ENCODE measurements around the gene DRAXIN. TPM values are rescaled to one million over a fixed set of nuclear protein-coding genes. Genes with fewer than 3 reads are reported as not detected.

DRAXIN gene
- total RNA-seq, 4 donors from 2014 or later: not detected

- TF ChIP-seq POLR2A (IDR thresholded peaks at IDR 0.05) (no peak), CTCF (IDR thresholded peaks at IDR 0.05 in 4 of 5, conservative IDR thresholded peaks at IDR 0.05 in 1 of 5) (no peak)
- no peak for DNase-seq
- H3K36me3 ChIP-seq: no peaks in the 10 kb centered on the region
- H3K27ac ChIP-seq: peak overlapping the region in 2 of 4 donors; percentile 3 to 62
- H3K9me3 ChIP-seq: no peaks in the 10 kb centered on the region
- no peak for ATAC-seq
- peaks cover 7 to 16% of the 10 kb centered on the region in 2 donors for H3K4me1 ChIP-seq
- H3K27me3 ChIP-seq: peaks cover 13 to 17% (median 16%) of the 10 kb centered on the region in 3 donors
- intact Hi-C loops (cut with DNase I; ENCODE audit: low total_unique reads): no loop called here
- in situ Hi-C loops (cut with MboI; ENCODE audit: low sequenced_read_pairs in 4 of 4): no loop called here
- H3K4me3 ChIP-seq: peak overlapping the region in 3 of 4 donors; percentile 65 to 83 (median 72)
Measured at GRCh38 chr1:11653861-11654136, 37.7 kb upstream of the DRAXIN start.

- Histone ChIP-seq H3K27ac (peak within 1 kb of the TSS; percentile 3 to 66 (median 46)), H3K4me1 (peaks cover 7 to 10% of the 10 kb centered on the region in 2 donors), H3K36me3 (no peaks in the 10 kb centered on the region), H3K4me3 (peak within 1 kb of the TSS; percentile 63 to 84 (median 68)), H3K27me3 (peaks cover 10 to 12% (median 11%) of the 10 kb centered on the region in 3 donors), H3K9me3 (no peaks in the 10 kb centered on the region)
- DNase-seq (peak; percentile 16 to 56), ATAC-seq (peak; percentile 73 to 84)
- in situ Hi-C loops (cut with MboI; ENCODE audit: low sequenced_read_pairs in 4 of 4) (no loop called here), intact Hi-C loops (cut with DNase I; ENCODE audit: low total_unique reads) (no loop called here)
- TF ChIP-seq CTCF (IDR thresholded peaks at IDR 0.05 in 4 of 5, conservative IDR thresholded peaks at IDR 0.05 in 1 of 5) (no peak), POLR2A (IDR thresholded peaks at IDR 0.05) (no peak)
Measured at GRCh38 chr1:11654137-11654938, 37.2 kb upstream of the DRAXIN start, which contains the start of the genes FBXO2 and FBXO44. FBXO2 (minus strand) TSS chr1:11654429; CDS start chr1:11654340, 89 bp downstream. FBXO44 (plus strand) TSS chr1:11654877; CDS start chr1:11655836, 959 bp downstream.

GRCh38 chr1:11654939-11655808, 36.3 kb upstream of the DRAXIN start:
- DNase-seq (no peak), ATAC-seq (peak; percentile 13 to 27)
- in situ Hi-C loops (cut with MboI; ENCODE audit: low sequenced_read_pairs in 4 of 4) (no loop called here), intact Hi-C loops (cut with DNase I; ENCODE audit: low total_unique reads) (no loop called here)
- peak overlapping the region; percentile 60 to 84 (median 68) for H3K4me3 ChIP-seq
- H3K27me3 ChIP-seq: peaks cover 2 to 4% (median 3%) of the 10 kb centered on the region in 3 donors
- no peak for TF ChIP-seq POLR2A (IDR thresholded peaks at IDR 0.05)
- no peaks in the 10 kb centered on the region for H3K36me3 ChIP-seq
- H3K4me1 ChIP-seq: peaks cover 7 to 10% of the 10 kb centered on the region in 2 donors
- H3K27ac ChIP-seq: peak overlapping the region in 3 of 4 donors; percentile 12 to 42 (median 29)
- H3K9me3 ChIP-seq: no peaks in the 10 kb centered on the region

GRCh38 chr1:11657654-11658053, 33.9 kb upstream of the DRAXIN start:
- no peak for TF ChIP-seq CTCF (IDR thresholded peaks at IDR 0.05 in 4 of 5, conservative IDR thresholded peaks at IDR 0.05 in 1 of 5)
- TF ChIP-seq POLR2A (IDR thresholded peaks at IDR 0.05): no peak
- intact Hi-C loops (cut with DNase I; ENCODE audit: low total_unique reads) (no loop called here), in situ Hi-C loops (cut with MboI; ENCODE audit: low sequenced_read_pairs in 4 of 4) (no loop called here)
- ATAC-seq: no peak
- Histone ChIP-seq H3K27ac (no peak overlapping the region), H3K9me3 (no peaks in the 10 kb centered on the region), H3K36me3 (no peaks in the 10 kb centered on the region), H3K4me1 (peaks cover 7 to 10% of the 10 kb centered on the region in 2 donors), H3K27me3 (no peaks in the 10 kb centered on the region), H3K4me3 (no peak overlapping the region)
- DNase-seq: no peak

- DNase-seq (no peak), ATAC-seq (no peak)
- Histone ChIP-seq H3K36me3 (no peaks in the 10 kb centered on the region), H3K9me3 (no peaks in the 10 kb centered on the region), H3K4me1 (peaks cover 7 to 10% of the 10 kb centered on the region in 2 donors), H3K27me3 (no peaks in the 10 kb centered on the region), H3K4me3 (no peak overlapping the region), H3K27ac (no peak overlapping the region)
- no peak for TF ChIP-seq CTCF (IDR thresholded peaks at IDR 0.05 in 4 of 5, conservative IDR thresholded peaks at IDR 0.05 in 1 of 5)
- no peak for TF ChIP-seq POLR2A (IDR thresholded peaks at IDR 0.05)
- in situ Hi-C loops (cut with MboI; ENCODE audit: low sequenced_read_pairs in 4 of 4): no loop called here
- intact Hi-C loops (cut with DNase I; ENCODE audit: low total_unique reads): no loop called here
Measured at GRCh38 chr1:11658542-11658941, 33.0 kb upstream of the DRAXIN start.
